ENCODE results near the gene ST3GAL3. TPM values are rescaled to one million over a fixed set of nuclear protein-coding genes. Genes with fewer than 3 reads are reported as not detected.

ST3GAL3 gene
- total RNA-seq, 1 donor from 2014 or later, result 13.6 TPM

- TF ChIP-seq, protein P1, sequence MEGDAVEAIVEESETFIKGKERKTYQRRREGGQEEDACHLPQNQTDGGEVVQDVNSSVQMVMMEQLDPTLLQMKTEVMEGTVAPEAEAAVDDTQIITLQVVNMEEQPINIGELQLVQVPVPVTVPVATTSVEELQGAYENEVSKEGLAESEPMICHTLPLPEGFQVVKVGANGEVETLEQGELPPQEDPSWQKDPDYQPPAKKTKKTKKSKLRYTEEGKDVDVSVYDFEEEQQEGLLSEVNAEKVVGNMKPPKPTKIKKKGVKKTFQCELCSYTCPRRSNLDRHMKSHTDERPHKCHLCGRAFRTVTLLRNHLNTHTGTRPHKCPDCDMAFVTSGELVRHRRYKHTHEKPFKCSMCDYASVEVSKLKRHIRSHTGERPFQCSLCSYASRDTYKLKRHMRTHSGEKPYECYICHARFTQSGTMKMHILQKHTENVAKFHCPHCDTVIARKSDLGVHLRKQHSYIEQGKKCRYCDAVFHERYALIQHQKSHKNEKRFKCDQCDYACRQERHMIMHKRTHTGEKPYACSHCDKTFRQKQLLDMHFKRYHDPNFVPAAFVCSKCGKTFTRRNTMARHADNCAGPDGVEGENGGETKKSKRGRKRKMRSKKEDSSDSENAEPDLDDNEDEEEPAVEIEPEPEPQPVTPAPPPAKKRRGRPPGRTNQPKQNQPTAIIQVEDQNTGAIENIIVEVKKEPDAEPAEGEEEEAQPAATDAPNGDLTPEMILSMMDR (IDR thresholded peaks at IDR 0.05), result no peak
- no peak for TF ChIP-seq EZH2 (IDR thresholded peaks at IDR 0.05)
- no peak for TF ChIP-seq EZH2phosphoT487 (IDR thresholded peaks at IDR 0.05)
- Mint-ChIP-seq H3K4me3 (no peak overlapping the region), H3K36me3 (peaks cover 33% of the 10 kb centered on the region), H3K27me3 (ENCODE audit: insufficient read depth, low read depth) (no peaks in the 10 kb centered on the region), H3K9me3 (peaks cover 20% of the 10 kb centered on the region), H3K4me1 (peaks cover 5% of the 10 kb centered on the region), H3K27ac (no peak overlapping the region)
- H3K4me3 ChIP-seq, result no peak overlapping the region
- no peaks in the 10 kb centered on the region for H3F3A ChIP-seq (ENCODE audit: low read depth)
- no peak overlapping the region for H3K9ac ChIP-seq
- peaks cover 4% of the 10 kb centered on the region for H4K20me1 ChIP-seq (ENCODE audit: low read depth)
- no peak overlapping the region for H3K27ac ChIP-seq
- H3K36me3 ChIP-seq, result peaks cover 3% of the 10 kb centered on the region
- no peak for DNase-seq (ENCODE audit: low spot score)
- H2AFZ ChIP-seq (replicated peaks), result no peak overlapping the region
- H3K27me3 ChIP-seq, result no peaks in the 10 kb centered on the region
- H3K9me3 ChIP-seq (ENCODE audit: low read depth), result peaks cover 4% of the 10 kb centered on the region
- no peaks in the 10 kb centered on the region for H3K79me2 ChIP-seq (ENCODE audit: low read depth)
- H3K4me2 ChIP-seq, result no peak overlapping the region
- H3K4me1 ChIP-seq, result peaks cover 21% of the 10 kb centered on the region
Measured at GRCh38 chr1:43779266-43779665, 71.9 kb downstream of the ST3GAL3 start.

- Histone ChIP-seq H3K27me3 (no peaks in the 10 kb centered on the region), H3K9ac (no peak overlapping the region), H3K27ac (no peak overlapping the region), H3K36me3 (peaks cover 3% of the 10 kb centered on the region), H3K4me1 (peaks cover 21% of the 10 kb centered on the region), H3K79me2 (ENCODE audit: low read depth) (no peaks in the 10 kb centered on the region), H3K4me3 (no peak overlapping the region), H3F3A (ENCODE audit: low read depth) (no peaks in the 10 kb centered on the region), H2AFZ (replicated peaks) (no peak overlapping the region), H3K4me2 (no peak overlapping the region), H3K9me3 (ENCODE audit: low read depth) (peaks cover 4% of the 10 kb centered on the region), H4K20me1 (ENCODE audit: low read depth) (peaks cover 4% of the 10 kb centered on the region)
- peaks cover 8% of the 10 kb centered on the region for H3K4me1 Mint-ChIP-seq
- H3K9me3 Mint-ChIP-seq, result peaks cover 20% of the 10 kb centered on the region
- TF ChIP-seq EZH2phosphoT487 (IDR thresholded peaks at IDR 0.05), result no peak
- TF ChIP-seq, protein P1 (IDR thresholded peaks at IDR 0.05), result no peak
- no peak for TF ChIP-seq EZH2 (IDR thresholded peaks at IDR 0.05)
- no peak for DNase-seq (ENCODE audit: low spot score)
- no peak overlapping the region for H3K27ac Mint-ChIP-seq
- no peak overlapping the region for H3K4me3 Mint-ChIP-seq
- H3K27me3 Mint-ChIP-seq (ENCODE audit: insufficient read depth, low read depth), result no peaks in the 10 kb centered on the region
- H3K36me3 Mint-ChIP-seq, result peaks cover 32% of the 10 kb centered on the region
Measured at GRCh38 chr1:43779805-43780403, 72.6 kb downstream of the ST3GAL3 start.

DNA sequence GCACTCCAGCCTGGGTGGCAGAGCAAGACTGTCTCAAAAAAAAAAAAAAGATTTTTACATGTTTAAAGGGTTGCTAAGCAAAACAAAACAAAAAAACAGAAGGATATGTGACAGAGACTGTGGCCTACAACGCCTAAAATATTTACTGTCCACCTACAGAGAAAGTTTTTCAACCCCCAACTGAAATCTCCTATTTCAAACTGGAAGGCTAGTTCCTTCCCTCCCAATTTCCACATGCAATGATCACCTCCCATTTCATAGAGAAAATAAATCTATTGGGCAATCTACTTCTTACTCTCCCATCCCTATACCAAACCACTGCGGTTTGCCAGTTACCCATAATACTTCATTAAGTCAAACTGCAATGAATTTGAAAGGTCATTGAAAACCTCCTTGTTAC lies 74.2 kb downstream of the ST3GAL3 start:
- H3K27ac Mint-ChIP-seq, result no peak overlapping the region
- no peak for TF ChIP-seq EZH2phosphoT487 (IDR thresholded peaks at IDR 0.05)
- TF ChIP-seq, protein P1 (IDR thresholded peaks at IDR 0.05), result no peak
- TF ChIP-seq EZH2 (IDR thresholded peaks at IDR 0.05), result no peak

More for the DNA sequence above, 74.2 kb downstream of the ST3GAL3 start:
- no peaks in the 10 kb centered on the region for H3K79me2 ChIP-seq (ENCODE audit: low read depth)
- H3K9me3 ChIP-seq (ENCODE audit: low read depth), result peaks cover 4% of the 10 kb centered on the region
- no peaks in the 10 kb centered on the region for H3F3A ChIP-seq (ENCODE audit: low read depth)
- no peak overlapping the region for H3K4me3 Mint-ChIP-seq
- peaks cover 21% of the 10 kb centered on the region for H3K4me1 ChIP-seq
- peaks cover 9% of the 10 kb centered on the region for H3K4me1 Mint-ChIP-seq
- H4K20me1 ChIP-seq (ENCODE audit: low read depth), result peaks cover 4% of the 10 kb centered on the region
- no peak for DNase-seq (ENCODE audit: low spot score)
- H3K4me3 ChIP-seq, result no peak overlapping the region
- peaks cover 32% of the 10 kb centered on the region for H3K36me3 Mint-ChIP-seq
- H3K4me2 ChIP-seq, result no peak overlapping the region
- no peaks in the 10 kb centered on the region for H3K27me3 ChIP-seq
- no peaks in the 10 kb centered on the region for H3K36me3 ChIP-seq
- H3K9me3 Mint-ChIP-seq, result peaks cover 20% of the 10 kb centered on the region
- no peaks in the 10 kb centered on the region for H3K27me3 Mint-ChIP-seq (ENCODE audit: insufficient read depth, low read depth)
- no peak overlapping the region for H3K9ac ChIP-seq
- no peak overlapping the region for H3K27ac ChIP-seq
- H2AFZ ChIP-seq (replicated peaks), result no peak overlapping the region
